ENCODE results near the gene TTC22. TPM values are rescaled to one million over a fixed set of nuclear protein-coding genes. Genes with fewer than 3 reads are reported as not detected.

TTC22 gene
- total RNA-seq, 1 experiment from 2014 or later, result 0.63 TPM

- TF ChIP-seq, protein P1, sequence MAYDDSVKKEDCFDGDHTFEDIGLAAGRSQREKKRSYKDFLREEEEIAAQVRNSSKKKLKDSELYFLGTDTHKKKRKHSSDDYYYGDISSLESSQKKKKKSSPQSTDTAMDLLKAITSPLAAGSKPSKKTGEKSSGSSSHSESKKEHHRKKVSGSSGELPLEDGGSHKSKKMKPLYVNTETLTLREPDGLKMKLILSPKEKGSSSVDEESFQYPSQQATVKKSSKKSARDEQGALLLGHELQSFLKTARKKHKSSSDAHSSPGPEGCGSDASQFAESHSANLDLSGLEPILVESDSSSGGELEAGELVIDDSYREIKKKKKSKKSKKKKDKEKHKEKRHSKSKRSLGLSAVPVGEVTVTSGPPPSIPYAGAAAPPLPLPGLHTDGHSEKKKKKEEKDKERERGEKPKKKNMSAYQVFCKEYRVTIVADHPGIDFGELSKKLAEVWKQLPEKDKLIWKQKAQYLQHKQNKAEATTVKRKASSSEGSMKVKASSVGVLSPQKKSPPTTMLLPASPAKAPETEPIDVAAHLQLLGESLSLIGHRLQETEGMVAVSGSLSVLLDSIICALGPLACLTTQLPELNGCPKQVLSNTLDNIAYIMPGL (CRISPR knock-in tag; IDR thresholded peaks at IDR 0.05), result no peak
- TF ChIP-seq, protein P2, sequence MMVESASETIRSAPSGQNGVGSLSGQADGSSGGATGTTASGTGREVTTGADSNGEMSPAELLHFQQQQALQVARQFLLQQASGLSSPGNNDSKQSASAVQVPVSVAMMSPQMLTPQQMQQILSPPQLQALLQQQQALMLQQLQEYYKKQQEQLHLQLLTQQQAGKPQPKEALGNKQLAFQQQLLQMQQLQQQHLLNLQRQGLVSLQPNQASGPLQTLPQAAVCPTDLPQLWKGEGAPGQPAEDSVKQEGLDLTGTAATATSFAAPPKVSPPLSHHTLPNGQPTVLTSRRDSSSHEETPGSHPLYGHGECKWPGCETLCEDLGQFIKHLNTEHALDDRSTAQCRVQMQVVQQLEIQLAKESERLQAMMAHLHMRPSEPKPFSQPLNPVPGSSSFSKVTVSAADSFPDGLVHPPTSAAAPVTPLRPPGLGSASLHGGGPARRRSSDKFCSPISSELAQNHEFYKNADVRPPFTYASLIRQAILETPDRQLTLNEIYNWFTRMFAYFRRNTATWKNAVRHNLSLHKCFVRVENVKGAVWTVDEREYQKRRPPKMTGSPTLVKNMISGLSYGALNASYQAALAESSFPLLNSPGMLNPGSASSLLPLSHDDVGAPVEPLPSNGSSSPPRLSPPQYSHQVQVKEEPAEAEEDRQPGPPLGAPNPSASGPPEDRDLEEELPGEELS (CRISPR knock-in tag; IDR thresholded peaks at IDR 0.05), result no peak
- TF ChIP-seq TCF7 (CRISPR knock-in tag; IDR thresholded peaks at IDR 0.05; ENCODE audit: low read depth) (no peak), HMGA2 (CRISPR knock-in tag; IDR thresholded peaks at IDR 0.05) (no peak), USF2 (CRISPR knock-in tag; IDR thresholded peaks at IDR 0.05) (no peak)
Observed at GRCh38 chr1:54834007-54834541, 33.0 kb upstream of the TTC22 start (continued).

- H3K27ac Mint-ChIP-seq, result no peak overlapping the region
- no peak overlapping the region for H3K4me3 Mint-ChIP-seq
- peaks cover 2% of the 10 kb centered on the region; the same call in 1 of the 2 replicates for H3K36me3 Mint-ChIP-seq
- POLR2A ChIA-PET, result no interaction called here
- H3K9me3 Mint-ChIP-seq, result peaks cover 11% of the 10 kb centered on the region
- peaks cover 4% of the 10 kb centered on the region; the same call in 1 of the 2 replicates for H3K4me1 Mint-ChIP-seq
- no peak for ATAC-seq
- DNase-seq (ENCODE audit: low spot score), result no peak
- no peak for TF ChIP-seq ZNF671 (CRISPR knock-in tag; IDR thresholded peaks at IDR 0.05)
- TF ChIP-seq ZNF219 (CRISPR knock-in tag; IDR thresholded peaks at IDR 0.05; ENCODE audit: borderline replicate concordance), result no peak
- TF ChIP-seq, protein P3, sequence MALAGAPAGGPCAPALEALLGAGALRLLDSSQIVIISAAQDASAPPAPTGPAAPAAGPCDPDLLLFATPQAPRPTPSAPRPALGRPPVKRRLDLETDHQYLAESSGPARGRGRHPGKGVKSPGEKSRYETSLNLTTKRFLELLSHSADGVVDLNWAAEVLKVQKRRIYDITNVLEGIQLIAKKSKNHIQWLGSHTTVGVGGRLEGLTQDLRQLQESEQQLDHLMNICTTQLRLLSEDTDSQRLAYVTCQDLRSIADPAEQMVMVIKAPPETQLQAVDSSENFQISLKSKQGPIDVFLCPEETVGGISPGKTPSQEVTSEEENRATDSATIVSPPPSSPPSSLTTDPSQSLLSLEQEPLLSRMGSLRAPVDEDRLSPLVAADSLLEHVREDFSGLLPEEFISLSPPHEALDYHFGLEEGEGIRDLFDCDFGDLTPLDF (CRISPR knock-in tag; IDR thresholded peaks at IDR 0.05), result no peak
- no peak for TF ChIP-seq RELA (CRISPR knock-in tag; IDR thresholded peaks at IDR 0.05; ENCODE audit: borderline replicate concordance)
- no peak for TF ChIP-seq ATF1 (CRISPR knock-in tag; IDR thresholded peaks at IDR 0.05)
- TF ChIP-seq, protein P4, sequence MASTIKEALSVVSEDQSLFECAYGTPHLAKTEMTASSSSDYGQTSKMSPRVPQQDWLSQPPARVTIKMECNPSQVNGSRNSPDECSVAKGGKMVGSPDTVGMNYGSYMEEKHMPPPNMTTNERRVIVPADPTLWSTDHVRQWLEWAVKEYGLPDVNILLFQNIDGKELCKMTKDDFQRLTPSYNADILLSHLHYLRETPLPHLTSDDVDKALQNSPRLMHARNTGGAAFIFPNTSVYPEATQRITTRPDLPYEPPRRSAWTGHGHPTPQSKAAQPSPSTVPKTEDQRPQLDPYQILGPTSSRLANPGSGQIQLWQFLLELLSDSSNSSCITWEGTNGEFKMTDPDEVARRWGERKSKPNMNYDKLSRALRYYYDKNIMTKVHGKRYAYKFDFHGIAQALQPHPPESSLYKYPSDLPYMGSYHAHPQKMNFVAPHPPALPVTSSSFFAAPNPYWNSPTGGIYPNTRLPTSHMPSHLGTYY (CRISPR knock-in tag; IDR thresholded peaks at IDR 0.05), result no peak
- TF ChIP-seq, protein P5, sequence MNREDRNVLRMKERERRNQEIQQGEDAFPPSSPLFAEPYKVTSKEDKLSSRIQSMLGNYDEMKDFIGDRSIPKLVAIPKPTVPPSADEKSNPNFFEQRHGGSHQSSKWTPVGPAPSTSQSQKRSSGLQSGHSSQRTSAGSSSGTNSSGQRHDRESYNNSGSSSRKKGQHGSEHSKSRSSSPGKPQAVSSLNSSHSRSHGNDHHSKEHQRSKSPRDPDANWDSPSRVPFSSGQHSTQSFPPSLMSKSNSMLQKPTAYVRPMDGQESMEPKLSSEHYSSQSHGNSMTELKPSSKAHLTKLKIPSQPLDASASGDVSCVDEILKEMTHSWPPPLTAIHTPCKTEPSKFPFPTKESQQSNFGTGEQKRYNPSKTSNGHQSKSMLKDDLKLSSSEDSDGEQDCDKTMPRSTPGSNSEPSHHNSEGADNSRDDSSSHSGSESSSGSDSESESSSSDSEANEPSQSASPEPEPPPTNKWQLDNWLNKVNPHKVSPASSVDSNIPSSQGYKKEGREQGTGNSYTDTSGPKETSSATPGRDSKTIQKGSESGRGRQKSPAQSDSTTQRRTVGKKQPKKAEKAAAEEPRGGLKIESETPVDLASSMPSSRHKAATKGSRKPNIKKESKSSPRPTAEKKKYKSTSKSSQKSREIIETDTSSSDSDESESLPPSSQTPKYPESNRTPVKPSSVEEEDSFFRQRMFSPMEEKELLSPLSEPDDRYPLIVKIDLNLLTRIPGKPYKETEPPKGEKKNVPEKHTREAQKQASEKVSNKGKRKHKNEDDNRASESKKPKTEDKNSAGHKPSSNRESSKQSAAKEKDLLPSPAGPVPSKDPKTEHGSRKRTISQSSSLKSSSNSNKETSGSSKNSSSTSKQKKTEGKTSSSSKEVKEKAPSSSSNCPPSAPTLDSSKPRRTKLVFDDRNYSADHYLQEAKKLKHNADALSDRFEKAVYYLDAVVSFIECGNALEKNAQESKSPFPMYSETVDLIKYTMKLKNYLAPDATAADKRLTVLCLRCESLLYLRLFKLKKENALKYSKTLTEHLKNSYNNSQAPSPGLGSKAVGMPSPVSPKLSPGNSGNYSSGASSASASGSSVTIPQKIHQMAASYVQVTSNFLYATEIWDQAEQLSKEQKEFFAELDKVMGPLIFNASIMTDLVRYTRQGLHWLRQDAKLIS (CRISPR knock-in tag; IDR thresholded peaks at IDR 0.05; ENCODE audit: borderline replicate concordance), result no peak
- no peak for TF ChIP-seq PREB (CRISPR knock-in tag; IDR thresholded peaks at IDR 0.05; ENCODE audit: borderline replicate concordance)
- TF ChIP-seq TP53 (CRISPR knock-in tag; IDR thresholded peaks at IDR 0.05), result no peak
- TF ChIP-seq, protein P6, sequence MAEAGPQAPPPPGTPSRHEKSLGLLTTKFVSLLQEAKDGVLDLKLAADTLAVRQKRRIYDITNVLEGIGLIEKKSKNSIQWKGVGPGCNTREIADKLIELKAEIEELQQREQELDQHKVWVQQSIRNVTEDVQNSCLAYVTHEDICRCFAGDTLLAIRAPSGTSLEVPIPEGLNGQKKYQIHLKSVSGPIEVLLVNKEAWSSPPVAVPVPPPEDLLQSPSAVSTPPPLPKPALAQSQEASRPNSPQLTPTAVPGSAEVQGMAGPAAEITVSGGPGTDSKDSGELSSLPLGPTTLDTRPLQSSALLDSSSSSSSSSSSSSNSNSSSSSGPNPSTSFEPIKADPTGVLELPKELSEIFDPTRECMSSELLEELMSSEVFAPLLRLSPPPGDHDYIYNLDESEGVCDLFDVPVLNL (CRISPR knock-in tag; IDR thresholded peaks at IDR 0.05; ENCODE audit: borderline replicate concordance, low read depth), result no peak
- no peak for TF ChIP-seq E2F5 (CRISPR knock-in tag; IDR thresholded peaks at IDR 0.05)
- peaks cover 8% of the 10 kb centered on the region for H3K27me3 Mint-ChIP-seq (ENCODE audit: low read depth)
- CTCF ChIA-PET, result interaction anchor here (1.4 kb wide), 1 partner anchor 41 kb away, joined by 3 read pairs; no protein-coding TSS in a partner anchor
Observed at GRCh38 chr1:54833121-54833520, 32.0 kb upstream of the TTC22 start.
